ENCODE data around the gene CGB3. TPM values are rescaled to one million over a fixed set of nuclear protein-coding genes. Genes with fewer than 3 reads are reported as not detected.
"Not testable (repeated sequence)": the region's sequence is repeated elsewhere in the genome, so short reads cannot be mapped to it uniquely, and the experiment has no call there.

The CGB3 gene
- total RNA-seq, 1 experiment from 2014 or later, result not detected

- H3K9me2 ChIP-seq (ENCODE audit: insufficient read depth); ATAC-seq; H3K27me3 ChIP-seq (ENCODE audit: insufficient read depth, low read length); H3K9me3 ChIP-seq (ENCODE audit: control insufficient read depth in 1 of 2, insufficient read depth in 1 of 2, low read depth in 1 of 2, low read length in 2 of 2); intact Hi-C loops (cut with micrococcal nuclease); DNase-seq (ENCODE audit: low read depth, low spot score); CTCF ChIA-PET; POLR2A ChIA-PET; H3K36me3 ChIP-seq (ENCODE audit: control insufficient read depth in 1 of 2, insufficient read depth in 2 of 2, low read length in 2 of 2); BruUV-seq (replicated peaks); RAD21 ChIA-PET (ENCODE audit: low non-redundant PET in 1 of 2, low total read pairs in 2 of 2, uncharacterized antibody in 2 of 2, unreplicated experiment in 2 of 2); H3K4me3 ChIP-seq (replicated peaks in 1 of 2; ENCODE audit: low read depth in 1 of 2, low read length in 2 of 2); H4K20me1 ChIP-seq (ENCODE audit: insufficient read depth); H3K79me2 ChIP-seq (ENCODE audit: insufficient read depth, low read length); H2AFZ ChIP-seq (ENCODE audit: low read depth, low read length, poor library complexity, severe bottlenecking); H3K9ac ChIP-seq (ENCODE audit: low read length): not testable (repeated sequence)
- peak within 1 kb of the TSS; percentile 70 for H3K4me2 ChIP-seq (ENCODE audit: low read length)
- peaks cover 19 to 38% of the 10 kb centered on the region in 2 experiments for H3K4me1 ChIP-seq (ENCODE audit: control insufficient read depth in 1 of 2, insufficient read depth in 2 of 2, low read length in 2 of 2)
- peak within 1 kb of the TSS; percentile 31; the same call in 1 of the 2 replicates for H3K27ac ChIP-seq (ENCODE audit: low read depth, low read length)
Measured at GRCh38 chr19:49043548-49043947, 19.4 kb upstream of the CGB3 start, which contains the start of gene CGB5. Gene CGB5, plus strand, starts transcription at chr19:49043848. Its CDS starts 362 bp downstream, at chr19:49044210.

- BruUV-seq (replicated peaks); H2AFZ ChIP-seq (ENCODE audit: low read depth, low read length, poor library complexity, severe bottlenecking); H3K9me3 ChIP-seq (ENCODE audit: control insufficient read depth in 1 of 2, insufficient read depth in 1 of 2, low read depth in 1 of 2, low read length in 2 of 2); RAD21 ChIA-PET (ENCODE audit: low non-redundant PET in 1 of 2, low total read pairs in 2 of 2, uncharacterized antibody in 2 of 2, unreplicated experiment in 2 of 2); H3K36me3 ChIP-seq (ENCODE audit: control insufficient read depth in 1 of 2, insufficient read depth in 2 of 2, low read length in 2 of 2); CTCF ChIA-PET; H3K79me2 ChIP-seq (ENCODE audit: insufficient read depth, low read length); intact Hi-C loops (cut with micrococcal nuclease); ATAC-seq; H4K20me1 ChIP-seq (ENCODE audit: insufficient read depth); DNase-seq (ENCODE audit: low read depth, low spot score); H3K9me2 ChIP-seq (ENCODE audit: insufficient read depth); H3K27me3 ChIP-seq (ENCODE audit: insufficient read depth, low read length); H3K4me3 ChIP-seq (replicated peaks in 1 of 2; ENCODE audit: low read depth in 1 of 2, low read length in 2 of 2): not testable (repeated sequence)
- Histone ChIP-seq H3K4me2 (ENCODE audit: low read length) (peak overlapping the region; percentile 70), H3K27ac (ENCODE audit: low read depth, low read length) (peak overlapping the region; percentile 31; the same call in 1 of the 2 replicates), H3K4me1 (ENCODE audit: control insufficient read depth in 1 of 2, insufficient read depth in 2 of 2, low read length in 2 of 2) (peaks cover 25 to 45% of the 10 kb centered on the region in 2 experiments), H3K9ac (ENCODE audit: low read length) (peak overlapping the region; percentile 45)
- POLR2A ChIA-PET, result interaction anchor here (0.6 kb wide), 1 partner anchor 436 kb away, joined by 3 read pairs; no protein-coding TSS in a partner anchor
Measured at GRCh38 chr19:49042666-49043065, 18.5 kb upstream of the CGB3 start.

- DNase-seq (ENCODE audit: low read depth, low spot score), result no peak
- TF ChIP-seq YY1 (IDR thresholded peaks at IDR 0.05; ENCODE audit: extremely low read depth, insufficient replicate concordance, low read depth, low read length) (no peak), MAX (IDR thresholded peaks at IDR 0.05) (peak; percentile 59), CBX3 (IDR thresholded peaks at IDR 0.05; ENCODE audit: low read depth) (no peak), SP1 (IDR thresholded peaks at IDR 0.05; ENCODE audit: low read depth) (peak; percentile 47), POLR2A (IDR thresholded peaks at IDR 0.05; ENCODE audit: borderline replicate concordance, extremely low read depth, insufficient read depth, insufficient read length) (no peak), ZFX (IDR thresholded peaks at IDR 0.05) (no peak), EZH2 (IDR thresholded peaks at IDR 0.05) (no peak), TCF7L2 (IDR thresholded peaks at IDR 0.05; ENCODE audit: borderline replicate concordance, extremely low read depth, insufficient read depth, insufficient read length) (no peak), POLR2AphosphoS5 (IDR thresholded peaks at IDR 0.05; ENCODE audit: low read depth, low read length) (0 out of 2 replicates have a peak, but pooled peaks have one; percentile 16), FOSL1 (IDR thresholded peaks at IDR 0.05; ENCODE audit: low read depth) (peak; percentile 65), SRF (IDR thresholded peaks at IDR 0.05; ENCODE audit: low read depth) (no peak), SIN3A (IDR thresholded peaks at IDR 0.05; ENCODE audit: low read depth) (no peak), JUND (IDR thresholded peaks at IDR 0.05) (peak; percentile 62)
Measured at GRCh38 chr19:49042177-49042576, 18.0 kb upstream of the CGB3 start.

More at GRCh38 chr19:49042177-49042576, 18.0 kb upstream of the CGB3 start:
- no peaks in the 10 kb centered on the region for H4K20me1 ChIP-seq (ENCODE audit: insufficient read depth)
- no TSS peak for BruUV-seq (replicated peaks)
- peak overlapping the region; percentile 45 for H3K9ac ChIP-seq (ENCODE audit: low read length)
- H3K79me2 ChIP-seq (ENCODE audit: insufficient read depth, low read length), result no peaks in the 10 kb centered on the region
- peaks cover 25 to 45% of the 10 kb centered on the region in 2 experiments for H3K4me1 ChIP-seq (ENCODE audit: control insufficient read depth in 1 of 2, insufficient read depth in 2 of 2, low read length in 2 of 2)
- ChIA-PET RAD21 (ENCODE audit: low non-redundant PET in 1 of 2, low total read pairs in 2 of 2, uncharacterized antibody in 2 of 2, unreplicated experiment in 2 of 2) (no interaction called here), CTCF (no interaction called here), POLR2A (interaction anchor here (0.6 kb wide), 1 partner anchor 437 kb away, joined by 3 read pairs; no protein-coding TSS in a partner anchor)
- peak overlapping the region; percentile 31 for H3K27ac ChIP-seq (ENCODE audit: low read depth, low read length)
- no peaks in the 10 kb centered on the region for H3K36me3 ChIP-seq (ENCODE audit: control insufficient read depth in 1 of 2, insufficient read depth in 2 of 2, low read length in 2 of 2)
- intact Hi-C loops (cut with micrococcal nuclease), result no loop called here
- no peaks in the 10 kb centered on the region for H3K9me3 ChIP-seq (ENCODE audit: control insufficient read depth in 1 of 2, insufficient read depth in 1 of 2, low read depth in 1 of 2, low read length in 2 of 2)
- peak overlapping the region; percentile 70 for H3K4me2 ChIP-seq (ENCODE audit: low read length)
- H3K27me3 ChIP-seq (ENCODE audit: insufficient read depth, low read length), result no peaks in the 10 kb centered on the region
- no peaks in the 10 kb centered on the region for H3K9me2 ChIP-seq (ENCODE audit: insufficient read depth)
- H3K4me3 ChIP-seq (replicated peaks in 1 of 2; ENCODE audit: low read depth in 1 of 2, low read length in 2 of 2), result no peak overlapping the region
- H2AFZ ChIP-seq (ENCODE audit: low read depth, low read length, poor library complexity, severe bottlenecking), result no peak overlapping the region
- peak; percentile 68 for ATAC-seq

Measured in HCT116 (cell line).